MM.1S (cell line): ENCODE measurements around the gene IVD.

Experiments
- DNase-seq: peaks from one replicate; pipeline ENCODE4 v3.0.0-alpha.2; 2015
- H2AFZ ChIP-seq: fragments of 300-600 bp; sonication (generic); 2 replicates; pipeline ENCODE4 v1.6.0; 2016; ENCODE audit warnings: antibody characterized with exemption, low read length
- H3F3A ChIP-seq: fragments of 300-600 bp; sonication (generic); 2 replicates; pipeline ENCODE4 v1.6.1; 2016; ENCODE audit warnings: mild to moderate bottlenecking, antibody characterized with exemption, low read length, moderate library complexity, mixed read lengths; ENCODE audit not compliant: insufficient read depth
- H3K27ac ChIP-seq: fragments of 300-600 bp; sonication (generic); 2 replicates; pipeline ENCODE4 v1.5.1; 2016; ENCODE audit warnings: mild to moderate bottlenecking, low read length
- H3K27me3 ChIP-seq: fragments of 300-600 bp; sonication (generic); replicated peaks from 2 replicates; pipeline ENCODE4 v1.6.0; 2016; ENCODE audit warnings: low read length; ENCODE audit not compliant: insufficient read depth
- H3K36me3 ChIP-seq: fragments of 300-600 bp; sonication (generic); replicated peaks from 2 replicates; pipeline ENCODE4 v1.6.1; 2016; ENCODE audit warnings: mild to moderate bottlenecking, low read length, mixed read lengths; ENCODE audit not compliant: insufficient read depth
- H3K4me1 ChIP-seq: fragments of 300-600 bp; sonication (generic); 2 replicates; pipeline ENCODE4 v1.6.1; 2016; ENCODE audit warnings: low read length, mixed read lengths
- H3K4me2 ChIP-seq: fragments of 300-600 bp; sonication (generic); 2 replicates; pipeline ENCODE4 v1.6.0; 2016; ENCODE audit warnings: low read depth, low read length
- H3K4me3 ChIP-seq: fragments of 300-600 bp; sonication (generic); 2 replicates; pipeline ENCODE4 v1.5.1; 2016; ENCODE audit warnings: low read length, mixed read lengths
- H3K79me2 ChIP-seq: fragments of 300-600 bp; sonication (generic); 2 replicates; pipeline ENCODE4 v1.6.1; 2016; ENCODE audit warnings: mixed run types, low read length, mixed read lengths
- H3K9ac ChIP-seq: fragments of 300-600 bp; sonication (generic); 2 replicates; pipeline ENCODE4 v1.6.1; 2016; ENCODE audit warnings: low read length, mixed read lengths
- H3K9me2 ChIP-seq: fragments of 300-600 bp; sonication (generic); replicated peaks from 2 replicates; pipeline ENCODE4 v1.6.1; 2016; ENCODE audit warnings: mild to moderate bottlenecking, low read length, mixed read lengths; ENCODE audit not compliant: insufficient read depth
- H3K9me3 ChIP-seq: fragments of 300-600 bp; sonication (generic); replicated peaks from 2 replicates; pipeline ENCODE4 v1.6.1; 2016; ENCODE audit warnings: mild to moderate bottlenecking, low read length, mixed read lengths; ENCODE audit not compliant: insufficient read depth
- H4K20me1 ChIP-seq: fragments of 300-600 bp; sonication (generic); 2 replicates; pipeline ENCODE4 v1.6.1; 2016; ENCODE audit warnings: mild to moderate bottlenecking, low read length, moderate library complexity, mixed read lengths; ENCODE audit not compliant: insufficient read depth
- EZH2 ChIP-seq: fragments of 300-600 bp; sonication (generic); optimal IDR thresholded peaks from 2 replicates; pipeline ENCODE3; 2017; ENCODE audit warnings: low read depth, mild to moderate bottlenecking, antibody characterized with exemption, low read length, mixed read lengths
- EZH2phosphoT487 ChIP-seq: fragments of 300-600 bp; sonication (generic); IDR thresholded peaks from 2 replicates; pipeline ENCODE4 v1.6.1; 2018; ENCODE audit warnings: antibody characterized with exemption, low read length
- TF ChIP-seq, protein P1 (sequence below): fragments of 300-600 bp; sonication (generic); IDR thresholded peaks from 2 replicates; pipeline ENCODE4 v1.5.1; 2016; ENCODE audit warnings: antibody characterized with exemption, low read length, mixed read lengths

The IVD gene

DNA sequence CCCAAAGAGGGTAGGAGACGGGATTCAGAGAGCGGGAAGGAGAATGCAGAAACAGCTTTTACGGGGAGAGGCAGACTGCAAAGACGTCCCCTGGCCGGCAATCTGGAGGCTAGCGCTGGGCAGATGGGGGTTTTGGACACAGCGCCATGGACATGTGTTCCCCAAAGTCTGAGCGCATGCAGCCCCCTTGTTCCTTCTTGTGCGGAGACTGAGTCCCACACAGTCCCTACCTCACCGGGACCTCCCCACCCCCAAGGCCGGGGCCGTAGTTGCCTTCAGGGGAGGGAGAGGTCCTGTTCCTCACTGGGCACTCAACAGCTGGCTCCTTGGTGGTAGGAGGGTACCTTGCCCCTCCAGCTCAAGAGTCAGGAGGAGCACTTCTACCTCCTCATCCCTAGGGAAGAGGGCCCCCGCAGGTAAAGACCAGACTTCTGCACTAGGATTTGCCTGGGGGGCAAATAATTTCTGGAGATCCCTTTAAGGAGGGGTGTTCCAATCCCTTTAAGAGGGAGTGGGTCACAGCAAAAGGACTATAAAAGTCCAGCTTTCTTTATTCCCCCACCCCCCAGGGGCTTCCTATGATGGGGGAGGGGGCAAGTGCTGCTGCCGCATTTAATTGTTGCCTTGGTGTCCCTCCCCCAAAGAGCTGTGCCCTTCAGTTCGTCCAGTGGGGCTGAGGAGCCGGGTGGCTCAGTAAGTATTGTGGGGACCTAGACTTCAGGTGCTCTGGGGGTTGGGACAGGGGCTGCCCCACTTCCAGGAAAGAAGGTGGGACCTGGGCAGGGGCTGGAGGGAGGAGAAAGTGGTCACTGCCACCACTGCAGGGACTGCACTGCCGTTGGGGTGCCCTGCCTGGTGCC, 31.5 kb downstream of the IVD start:
- Histone ChIP-seq H3K79me2 (peaks cover 5% of the 10 kb centered on the region), H3K4me3 (no peak overlapping the region; the same call in 1 of the 2 replicates), H3K9me2 (no peaks in the 10 kb centered on the region), H3K9me3 (no peaks in the 10 kb centered on the region), H3K36me3 (no peaks in the 10 kb centered on the region), H3K27me3 (peaks cover 33% of the 10 kb centered on the region), H3K4me2 (peak overlapping the region; percentile 84; the same call in 1 of the 2 replicates), H3K27ac (no peak overlapping the region), H3F3A (peaks cover 12% of the 10 kb centered on the region), H3K9ac (no peak overlapping the region), H4K20me1 (no peaks in the 10 kb centered on the region), H2AFZ (peak overlapping the region; percentile 62; the same call in 1 of the 2 replicates), H3K4me1 (no peaks in the 10 kb centered on the region)
- no peak for TF ChIP-seq EZH2phosphoT487
- TF ChIP-seq, protein P1, sequence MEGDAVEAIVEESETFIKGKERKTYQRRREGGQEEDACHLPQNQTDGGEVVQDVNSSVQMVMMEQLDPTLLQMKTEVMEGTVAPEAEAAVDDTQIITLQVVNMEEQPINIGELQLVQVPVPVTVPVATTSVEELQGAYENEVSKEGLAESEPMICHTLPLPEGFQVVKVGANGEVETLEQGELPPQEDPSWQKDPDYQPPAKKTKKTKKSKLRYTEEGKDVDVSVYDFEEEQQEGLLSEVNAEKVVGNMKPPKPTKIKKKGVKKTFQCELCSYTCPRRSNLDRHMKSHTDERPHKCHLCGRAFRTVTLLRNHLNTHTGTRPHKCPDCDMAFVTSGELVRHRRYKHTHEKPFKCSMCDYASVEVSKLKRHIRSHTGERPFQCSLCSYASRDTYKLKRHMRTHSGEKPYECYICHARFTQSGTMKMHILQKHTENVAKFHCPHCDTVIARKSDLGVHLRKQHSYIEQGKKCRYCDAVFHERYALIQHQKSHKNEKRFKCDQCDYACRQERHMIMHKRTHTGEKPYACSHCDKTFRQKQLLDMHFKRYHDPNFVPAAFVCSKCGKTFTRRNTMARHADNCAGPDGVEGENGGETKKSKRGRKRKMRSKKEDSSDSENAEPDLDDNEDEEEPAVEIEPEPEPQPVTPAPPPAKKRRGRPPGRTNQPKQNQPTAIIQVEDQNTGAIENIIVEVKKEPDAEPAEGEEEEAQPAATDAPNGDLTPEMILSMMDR: no peak
- no peak for TF ChIP-seq EZH2
- DNase-seq: no peak

DNA sequence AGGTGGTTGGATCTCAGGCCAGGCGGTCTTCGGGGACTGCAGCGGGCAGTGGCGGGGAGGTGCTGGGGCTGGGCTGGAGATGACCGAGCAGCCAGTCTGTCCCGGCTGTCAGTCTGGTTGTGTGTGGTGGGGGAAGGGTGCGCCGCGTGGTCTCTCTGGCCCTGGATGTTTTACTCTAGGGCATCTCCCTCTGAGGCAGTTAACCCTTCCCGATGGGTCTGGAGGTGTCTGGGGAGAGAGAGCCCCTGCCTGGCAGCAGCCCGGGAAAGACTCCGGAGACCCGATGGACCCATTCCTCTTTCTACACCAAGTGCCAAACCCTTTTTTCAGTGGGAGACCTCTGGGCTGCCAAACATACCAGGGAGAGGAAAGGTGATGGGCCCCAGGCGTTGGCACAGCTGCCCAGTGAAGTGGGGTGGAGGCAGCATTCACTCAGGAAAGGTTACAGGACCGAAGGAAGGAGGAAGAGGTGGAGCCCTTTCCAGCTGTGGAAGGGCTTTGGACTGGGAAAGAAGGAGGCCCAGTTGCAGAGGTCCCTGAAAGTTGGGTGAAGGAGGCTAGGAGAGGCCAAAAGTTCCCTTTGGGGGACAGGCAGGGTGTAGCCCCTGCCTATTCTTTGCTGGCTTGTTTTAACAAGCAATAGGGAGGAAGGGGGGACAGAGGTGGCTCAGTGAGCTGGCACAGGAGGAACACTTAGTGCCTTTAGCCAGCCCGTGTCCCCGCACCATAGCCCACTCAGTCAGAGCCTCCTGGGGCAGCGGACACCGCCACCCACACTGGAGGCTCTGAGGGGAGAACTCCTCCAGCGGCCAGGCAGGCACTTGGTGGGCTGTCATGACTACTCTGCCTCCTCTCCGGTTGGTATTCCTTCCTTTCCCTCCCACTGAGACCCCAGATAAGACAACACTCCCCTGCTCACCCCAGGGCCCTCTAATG, 32.4 kb downstream of the IVD start:
- H3K4me3 ChIP-seq: no peak overlapping the region
- H3K9ac ChIP-seq: no peak overlapping the region
- H3K4me2 ChIP-seq: no peak overlapping the region

DNA sequence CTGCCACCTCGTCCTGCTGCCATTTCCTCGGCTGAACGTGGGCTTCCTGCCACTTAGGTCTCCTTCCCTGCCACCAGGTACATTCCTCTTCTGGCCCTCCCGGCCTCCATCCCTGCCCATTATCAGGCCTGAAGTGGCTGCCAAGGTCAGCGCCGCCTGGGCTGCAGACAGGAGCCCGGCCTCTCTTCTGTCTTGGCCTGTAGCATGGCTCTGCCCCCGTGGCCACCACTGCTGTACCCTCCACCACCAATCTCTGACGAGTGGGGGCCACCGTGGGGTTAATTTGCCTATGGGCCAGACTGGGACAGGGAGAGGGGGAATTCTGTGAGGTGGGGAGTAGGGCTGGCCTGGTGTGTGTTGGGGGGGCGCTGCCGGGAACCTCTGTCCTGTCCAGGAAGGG, 33.1 kb downstream of the IVD start:
- no peak overlapping the region for H3K9ac ChIP-seq
- DNase-seq: no peak
- H3F3A ChIP-seq: peaks cover 16% of the 10 kb centered on the region
- H4K20me1 ChIP-seq: 0 out of 2 replicates have a peak, but pooled peaks cover 5% of the 10 kb centered on the region
- H3K27me3 ChIP-seq: peaks cover 33% of the 10 kb centered on the region
- H3K4me3 ChIP-seq: no peak overlapping the region
- H3K79me2 ChIP-seq: peaks cover 21% of the 10 kb centered on the region
- H3K9me3 ChIP-seq: no peaks in the 10 kb centered on the region
- H3K4me2 ChIP-seq: no peak overlapping the region
- H3K27ac ChIP-seq: no peak overlapping the region
- no peaks in the 10 kb centered on the region for H3K4me1 ChIP-seq
- H3K36me3 ChIP-seq: no peaks in the 10 kb centered on the region
- H2AFZ ChIP-seq: no peak overlapping the region
- TF ChIP-seq EZH2: no peak
- H3K9me2 ChIP-seq: no peaks in the 10 kb centered on the region

More for the DNA sequence above, 32.4 kb downstream of the IVD start:
- H3F3A ChIP-seq: peaks cover 16% of the 10 kb centered on the region
- H3K27me3 ChIP-seq: peaks cover 33% of the 10 kb centered on the region
- no peaks in the 10 kb centered on the region for H3K9me2 ChIP-seq
- TF ChIP-seq EZH2phosphoT487: no peak
- TF ChIP-seq, protein P1: no peak
- TF ChIP-seq EZH2: no peak
- H3K79me2 ChIP-seq: peaks cover 14% of the 10 kb centered on the region
- no peak for DNase-seq
- H3K36me3 ChIP-seq: no peaks in the 10 kb centered on the region
- H4K20me1 ChIP-seq: 0 out of 2 replicates have a peak, but pooled peaks cover 5% of the 10 kb centered on the region
- no peak overlapping the region for H2AFZ ChIP-seq
- H3K27ac ChIP-seq: no peak overlapping the region
- H3K4me1 ChIP-seq: no peaks in the 10 kb centered on the region
- H3K9me3 ChIP-seq: no peaks in the 10 kb centered on the region
